SK-N-SH (cell line): Measurements from ENCODE around the gene DPEP2NB.
"Not testable (repeated sequence)": the region's sequence is repeated elsewhere in the genome, so short reads cannot be mapped to it uniquely, and the experiment has no call there.

ENCODE experiments used
- EZH2phosphoT487 ChIP-seq: fragments of 200-600 bp; sonication (generic); IDR thresholded peaks from 2 replicates; pipeline ENCODE4 v1.6.1; 2017; ENCODE audit warnings: low read depth, mixed run types, mild to moderate bottlenecking, antibody characterized with exemption, moderate library complexity, borderline replicate concordance
- POLR2AphosphoS5 ChIP-seq: IDR thresholded peaks from 2 replicates; pipeline ENCODE4 v1.6.1; 2012; ENCODE audit warnings: low read depth, low read length
- TF ChIP-seq, protein P1 (sequence below): fragments of 200-600 bp; sonication (generic); IDR thresholded peaks from 2 replicates; pipeline ENCODE4 v1.6.1; 2017; ENCODE audit warnings: antibody characterized with exemption, mild to moderate bottlenecking, moderate library complexity

DNA sequence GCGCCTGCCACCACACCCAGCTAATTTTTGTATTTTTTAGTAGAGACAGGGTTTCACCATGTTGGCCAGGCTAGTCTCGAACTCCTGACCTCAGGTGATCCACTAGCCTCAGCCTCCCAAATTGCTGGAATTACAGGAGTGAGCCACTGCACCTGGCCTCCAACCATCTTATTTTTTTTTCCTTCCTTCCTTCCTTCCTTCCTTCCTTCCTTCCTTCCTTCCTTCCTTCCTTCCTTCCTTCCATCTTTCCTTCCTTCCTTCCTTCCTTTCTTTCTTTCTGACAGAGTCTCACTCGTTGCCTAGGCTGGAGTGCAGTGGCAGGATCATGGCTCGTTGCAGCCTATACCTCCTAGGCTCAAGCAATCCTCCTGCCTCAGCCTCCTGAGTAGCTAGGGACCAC lies 5.8 kb downstream of the DPEP2NB start:
- not testable (repeated sequence) for TF ChIP-seq POLR2AphosphoS5, EZH2phosphoT487
- TF ChIP-seq, protein P1, sequence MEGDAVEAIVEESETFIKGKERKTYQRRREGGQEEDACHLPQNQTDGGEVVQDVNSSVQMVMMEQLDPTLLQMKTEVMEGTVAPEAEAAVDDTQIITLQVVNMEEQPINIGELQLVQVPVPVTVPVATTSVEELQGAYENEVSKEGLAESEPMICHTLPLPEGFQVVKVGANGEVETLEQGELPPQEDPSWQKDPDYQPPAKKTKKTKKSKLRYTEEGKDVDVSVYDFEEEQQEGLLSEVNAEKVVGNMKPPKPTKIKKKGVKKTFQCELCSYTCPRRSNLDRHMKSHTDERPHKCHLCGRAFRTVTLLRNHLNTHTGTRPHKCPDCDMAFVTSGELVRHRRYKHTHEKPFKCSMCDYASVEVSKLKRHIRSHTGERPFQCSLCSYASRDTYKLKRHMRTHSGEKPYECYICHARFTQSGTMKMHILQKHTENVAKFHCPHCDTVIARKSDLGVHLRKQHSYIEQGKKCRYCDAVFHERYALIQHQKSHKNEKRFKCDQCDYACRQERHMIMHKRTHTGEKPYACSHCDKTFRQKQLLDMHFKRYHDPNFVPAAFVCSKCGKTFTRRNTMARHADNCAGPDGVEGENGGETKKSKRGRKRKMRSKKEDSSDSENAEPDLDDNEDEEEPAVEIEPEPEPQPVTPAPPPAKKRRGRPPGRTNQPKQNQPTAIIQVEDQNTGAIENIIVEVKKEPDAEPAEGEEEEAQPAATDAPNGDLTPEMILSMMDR, result not testable (repeated sequence)
